K562 (cell line): ENCODE results near the gene KLC3. TPM values are rescaled to one million over a fixed set of nuclear protein-coding genes. Genes with fewer than 3 reads are reported as not detected.
A peak's percentile ranks its signal among the peaks of the same experiment; 100 is the strongest.

ENCODE experiments used
- ATAC-seq: fragments of 200-7000 bp; cut with Tn5 transposase; 3 replicates; pipeline ENCODE4 v1.9.1; 2020; ENCODE audit warnings: moderate library complexity
- BruUV-seq: library from RNA; stranded (reverse); fragments of 400-500 nt; replicated peaks from 2 replicates; lab custom pipeline; 2021; lab: Mats Ljungman, UMichigan
- CTCF ChIA-PET: fragments of 300-600 bp; formaldehyde crosslinking; extraction: SDS; loops from one replicate; lab custom pipeline; 2021; ENCODE audit warnings: low intra/inter-chr PET ratio; lab: Yijun Ruan, JAX
- POLR2A ChIA-PET: fragments of 300-600, 350-650 bp; sonication (Branson Sonifier 250); formaldehyde crosslinking; extraction: SDS; loops from one replicate; lab custom pipeline; 2021; ENCODE audit warnings: antibody characterized with exemption, inconsistent platforms; lab: Yijun Ruan, JAX
- DNase-seq, 4 experiments: peaks; one replicate each; pipeline versions ENCODE4 v3.0.0 to v3.0.0-alpha.2; 2011 to 2018; ENCODE audit warnings: low spot score in 3 of 4, mixed read lengths in 3 of 4; ENCODE audit errors: extremely low read depth in 1 of 4
- FAIRE-seq: peaks from 2 replicates; lab custom pipeline; 2011; peaks lifted over from hg19 to GRCh38; lab: Jason Lieb, UNC
- H2AFZ ChIP-seq: 2 replicates; pipeline ENCODE4 v1.6.0; 2011; ENCODE audit warnings: low read depth, low read length, control low read depth, inconsistent platforms
- H3K27ac ChIP-seq: fragments of 200-600 bp; 3 replicates; pipeline ENCODE4 v1.8.0; 2011; ENCODE audit warnings: low read depth, mild to moderate bottlenecking, control low read depth, inconsistent platforms, low read length, moderate library complexity, mixed read lengths; ENCODE audit errors: extremely low read depth
- H3K27me3 ChIP-seq, 2 experiments: fragments of 300-600 bp in 1 of 2; 2 replicates in 1 of 2; 3 replicates in 1 of 2; pipeline versions ENCODE4 v1.6.0 to v1.8.0; 2011; ENCODE audit warnings: inconsistent platforms in 2 of 2, low read length in 2 of 2, mild to moderate bottlenecking in 1 of 2, mixed read lengths in 1 of 2, moderate library complexity in 1 of 2; ENCODE audit not compliant: control insufficient read depth in 2 of 2, insufficient read depth in 2 of 2
- H3K36me3 ChIP-seq: fragments of 300-600 bp; 3 replicates; pipeline ENCODE4 v1.8.0; 2011; ENCODE audit warnings: mild to moderate bottlenecking, low read length, inconsistent platforms; ENCODE audit not compliant: control insufficient read depth, insufficient read depth
- H3K4me1 ChIP-seq, 2 experiments: fragments of 200-600 bp in 1 of 2; replicated peaks in 1 of 2; 2 replicates in 1 of 2; 3 replicates in 1 of 2; pipeline versions ENCODE4 v1.5.1 to v1.8.0; 2011; ENCODE audit warnings: inconsistent platforms in 2 of 2, low read length in 2 of 2, mild to moderate bottlenecking in 1 of 2, mixed read lengths in 1 of 2, moderate library complexity in 1 of 2; ENCODE audit not compliant: control insufficient read depth in 2 of 2, insufficient read depth in 2 of 2
- H3K4me2 ChIP-seq: 2 replicates; pipeline ENCODE4 v1.6.1; 2011; ENCODE audit warnings: low read length, control low read depth, inconsistent platforms, mixed read lengths; ENCODE audit not compliant: insufficient read depth
- H3K4me3 ChIP-seq: fragments of 200-600 bp; sonication (generic), shearing (Covaris generic); 2 replicates; pipeline ENCODE4 v1.5.1; 2016; ENCODE audit warnings: control low read depth, inconsistent platforms
- H3K79me2 ChIP-seq: fragments of 200-600 bp; 3 replicates; pipeline ENCODE4 v1.8.0; 2011; ENCODE audit warnings: low read length, inconsistent platforms; ENCODE audit not compliant: control insufficient read depth, insufficient read depth
- H3K9ac ChIP-seq, 2 experiments: 2 replicates each; pipeline versions ENCODE4 v1.6.0 to v1.6.1; 2011; ENCODE audit warnings: low read depth in 2 of 2, low read length in 2 of 2, control low read depth in 1 of 2, inconsistent platforms in 1 of 2, mild to moderate bottlenecking in 1 of 2, mixed read lengths in 1 of 2; ENCODE audit not compliant: insufficient read depth in 1 of 2
- H3K9me1 ChIP-seq: one replicate; pipeline ENCODE4 v1.6.0; 2011; ENCODE audit warnings: inconsistent platforms, mild to moderate bottlenecking, low read length, moderate library complexity; ENCODE audit not compliant: control insufficient read depth, insufficient read depth
- H3K9me3 ChIP-seq: replicated peaks from 2 replicates; pipeline ENCODE4 v1.5.1; 2011; ENCODE audit warnings: low read depth, low read length, inconsistent platforms; ENCODE audit not compliant: control insufficient read depth, insufficient read depth
- H4K20me1 ChIP-seq: replicated peaks from 2 replicates; pipeline ENCODE4 v1.6.1; 2011; ENCODE audit warnings: low read length, inconsistent platforms, mixed read lengths; ENCODE audit not compliant: control insufficient read depth, insufficient read depth
- CHD4 ChIP-seq: fragments of 200-600 bp; sonication (generic); IDR thresholded peaks from 3 replicates; pipeline ENCODE4 v1.6.1; 2012; ENCODE audit warnings: low read depth, mild to moderate bottlenecking, mixed read lengths, low read length, inconsistent platforms; ENCODE audit not compliant: insufficient read depth, insufficient replicate concordance, poor library complexity, severe bottlenecking
- CTCFL ChIP-seq: IDR thresholded peaks from 2 replicates; pipeline ENCODE4 v1.6.1; 2011; ENCODE audit warnings: borderline replicate concordance, low read depth, mild to moderate bottlenecking, moderate library complexity, low read length; ENCODE audit not compliant: insufficient read depth, poor library complexity, severe bottlenecking
- KLF6 ChIP-seq: fragments of 250-450 bp; sonication (Bioruptor Pico); IDR thresholded peaks from 2 replicates; pipeline ENCODE4 v1.4.0; 2020; ENCODE audit warnings: mild to moderate bottlenecking, moderate library complexity, borderline replicate concordance
- NEUROD1 ChIP-seq: fragments of 150-350 bp; IDR thresholded peaks from 2 replicates; pipeline ENCODE4 v1.6.1; 2014; ENCODE audit warnings: borderline replicate concordance, low read length, low read depth; ENCODE audit not compliant: partially characterized antibody
- PHB2 ChIP-seq: fragments of 450-650 bp; IDR thresholded peaks from 2 replicates; pipeline ENCODE4 v1.6.1; 2017; ENCODE audit warnings: low read depth
- POLR2H ChIP-seq: IDR thresholded peaks from 2 replicates; pipeline ENCODE4 v1.6.1; 2016; ENCODE audit warnings: missing genetic modification characterization, low read depth, mild to moderate bottlenecking, control low read depth, missing compliant biosample characterization, moderate library complexity
- RCOR1 ChIP-seq, 2 experiments: IDR thresholded peaks; 2 replicates each; pipeline ENCODE4 v1.6.1; 2012; ENCODE audit warnings: low read depth in 2 of 2, low read length in 2 of 2, borderline replicate concordance in 1 of 2, improper control_type of control experiment in 1 of 2
- RNF219 ChIP-seq: fragments of 250-450 bp; sonication (Bioruptor Pico); IDR thresholded peaks from 2 replicates; pipeline ENCODE4 v1.5.0; 2022; ENCODE audit warnings: mild to moderate bottlenecking
- SRF ChIP-seq, 2 experiments: fragments of 250-450, 450-650 bp in 1 of 2; sonication (Bioruptor Pico) in 1 of 2; sonication (generic) in 1 of 2; formaldehyde crosslinking; IDR thresholded peaks; 2 replicates each; pipeline versions ENCODE4 v1.5.0 to v1.5.1; 2020 to 2022; ENCODE audit warnings: mild to moderate bottlenecking in 1 of 2, missing genetic modification reagents in 1 of 2
- ZFP91 ChIP-seq: sonication (generic); formaldehyde crosslinking; IDR thresholded peaks from 2 replicates; pipeline ENCODE4 v1.8.0; 2022; ENCODE audit warnings: mild to moderate bottlenecking, missing genetic modification reagents
- ZNF23 ChIP-seq: fragments of 250-450 bp; sonication (Bioruptor Pico); IDR thresholded peaks from 2 replicates; pipeline ENCODE4 v1.4.0; 2020; ENCODE audit warnings: mild to moderate bottlenecking
- ZNF232 ChIP-seq: sonication (generic); formaldehyde crosslinking; IDR thresholded peaks from 2 replicates; pipeline ENCODE4 v1.8.0; 2022; ENCODE audit warnings: mild to moderate bottlenecking, missing genetic modification reagents
- ZNF586 ChIP-seq: fragments of 450-650 bp; formaldehyde crosslinking; conservative IDR thresholded peaks from 2 replicates; pipeline ENCODE4 v1.4.0; 2020; ENCODE audit warnings: mild to moderate bottlenecking, moderate library complexity
- WGBS: fragments of 100-300 bp; shearing (Covaris generic); methylation state at CpG from one replicate; pipeline ENCODE4 v1.1.6; 2016; ENCODE audit warnings: low coverage, mixed read lengths; ENCODE audit not compliant: insufficient coverage; ENCODE audit errors: missing lambda C conversion rate; 5-methylcytosine and 5-hydroxymethylcytosine counted together
- in situ Hi-C: fragments of 300-500 bp; cut with MboI; formaldehyde crosslinking; loops from 4 replicates; pipeline ENCODE4 v1.15.0; 2018; ENCODE audit warnings: inconsistent platforms, mixed read lengths
- intact Hi-C: fragments of 100-400 bp; cut with micrococcal nuclease; formaldehyde crosslinking; loops from 2 replicates; pipeline ENCODE4 v1.14.2; 2022
- polyA plus RNA-seq, 8 experiments: library from polyadenylated mRNA; depleted of rRNA in 4 of 8; stranded (reverse) in 5 of 8; unstranded in 3 of 8; fragments of >200 nt; fragmentation: Nextera tagmentation in 2 of 8; fragmentation: Illumina TruSeq in 1 of 8; extraction: Ambion mirVana in 2 of 8; extraction: Trizol in 1 of 8; gene quantifications; 2 replicates each; pipeline versions ENCODE4 v1.2.1 to v1.2.3, GENCODE V29; 2011 to 2014; ENCODE audit warnings: inconsistent platforms in 1 of 8, missing spikeins in 1 of 8
- total RNA-seq, 7 experiments: library from RNA; depleted of rRNA in 6 of 7; stranded (reverse); fragments of >200 nt in 6 of 7; fragmentation: Illumina TruSeq in 2 of 7; extraction: Trizol in 2 of 7; gene quantifications; 2 replicates each; pipeline versions ENCODE4 v1.2.1 to v1.2.3, GENCODE V29; 2011 to 2021; ENCODE audit warnings: low replicate concordance in 1 of 7

KLC3 gene
- total and polyA plus RNA-seq, 9 of the 15 experiments (the other 6 are each of a cell fraction or from before 2014, with no cell fraction given): 0.03 to 1.2 (median 0.59) TPM; not detected in 3

GRCh38 chr19:45368127-45368526 lies 27.6 kb downstream of the KLC3 start:
- Histone ChIP-seq H4K20me1 (no peaks in the 10 kb centered on the region), H3K36me3 (peaks cover 41% of the 10 kb centered on the region; the same call in 2 of the 3 replicates), H3K79me2 (peaks cover 18% of the 10 kb centered on the region), H3K9me1 (no peaks in the 10 kb centered on the region), H3K4me3 (no peak overlapping the region), H3K9ac (peak overlapping the region in 1 of 2 experiments; percentile 74; a peak in 1 of 4 replicates), H3K27me3 (no peaks in the 10 kb centered on the region), H3K4me2 (no peak overlapping the region), H3K4me1 (peaks cover 10 to 42% of the 10 kb centered on the region in 2 experiments), H2AFZ (no peak overlapping the region), H3K27ac (no peak overlapping the region), H3K9me3 (no peaks in the 10 kb centered on the region)
- FAIRE-seq: no peak
- 92% methylated on average over 4 of the region's 4 CpGs for WGBS
- in situ Hi-C loops (no loop called here), intact Hi-C loops (no loop called here)
- no peak for ATAC-seq
- ChIA-PET POLR2A (no interaction called here), CTCF (no interaction called here)
- BruUV-seq: no TSS peak
- DNase-seq: no peak
- no peak for TF ChIP-seq ZNF232 (CRISPR knock-in tag)
- no peak for TF ChIP-seq ZNF23 (CRISPR knock-in tag)
- TF ChIP-seq CTCFL: no peak
- no peak for TF ChIP-seq POLR2H (tag)
- no peak for TF ChIP-seq RNF219 (CRISPR knock-in tag)
- TF ChIP-seq KLF6 (CRISPR knock-in tag): no peak
- TF ChIP-seq ZFP91 (CRISPR knock-in tag): no peak
- TF ChIP-seq SRF (CRISPR knock-in tag; IDR thresholded peaks at IDR 0.05): no peak
- TF ChIP-seq PHB2: no peak
- TF ChIP-seq NEUROD1: no peak
- TF ChIP-seq ZNF586 (CRISPR knock-in tag): no peak
- TF ChIP-seq RCOR1 (IDR thresholded peaks at IDR 0.05; ENCODE audit: borderline replicate concordance in 1 of 2, low read depth in 2 of 2, low read length in 2 of 2): peak in 1 of 2 experiments; percentile 87; a peak in 3 of 4 replicates
- TF ChIP-seq CHD4: peak; percentile 97
